K562 treated with DMSO at 1 percent for 12 hours (cell line): ENCODE results near the gene SLC34A1. TPM values are rescaled to one million over a fixed set of nuclear protein-coding genes. Genes with fewer than 3 reads are reported as not detected.

Experiments used
- total RNA-seq: library from RNA; unstranded; fragments of 300-600 nt; gene quantifications from 2 replicates; pipeline ENCODE4 v1.2.3, GENCODE V29; 2022; ENCODE audit not compliant: insufficient read depth

Gene SLC34A1
- not detected in 2 replicates for total RNA-seq

GRCh38 chr5:177384134-177384533 is at the start of gene SLC34A1:
Gene SLC34A1 (plus strand): TSS chr5:177384434. CDS start chr5:177385742, 1,308 bp downstream.

GRCh38 chr5:177351392-177352329 is 32.6 kb upstream of the SLC34A1 start, which contains the start of gene LMAN2:
Gene LMAN2 (minus strand): TSS chr5:177351668. CDS start chr5:177351647, 21 bp downstream.

DNA sequence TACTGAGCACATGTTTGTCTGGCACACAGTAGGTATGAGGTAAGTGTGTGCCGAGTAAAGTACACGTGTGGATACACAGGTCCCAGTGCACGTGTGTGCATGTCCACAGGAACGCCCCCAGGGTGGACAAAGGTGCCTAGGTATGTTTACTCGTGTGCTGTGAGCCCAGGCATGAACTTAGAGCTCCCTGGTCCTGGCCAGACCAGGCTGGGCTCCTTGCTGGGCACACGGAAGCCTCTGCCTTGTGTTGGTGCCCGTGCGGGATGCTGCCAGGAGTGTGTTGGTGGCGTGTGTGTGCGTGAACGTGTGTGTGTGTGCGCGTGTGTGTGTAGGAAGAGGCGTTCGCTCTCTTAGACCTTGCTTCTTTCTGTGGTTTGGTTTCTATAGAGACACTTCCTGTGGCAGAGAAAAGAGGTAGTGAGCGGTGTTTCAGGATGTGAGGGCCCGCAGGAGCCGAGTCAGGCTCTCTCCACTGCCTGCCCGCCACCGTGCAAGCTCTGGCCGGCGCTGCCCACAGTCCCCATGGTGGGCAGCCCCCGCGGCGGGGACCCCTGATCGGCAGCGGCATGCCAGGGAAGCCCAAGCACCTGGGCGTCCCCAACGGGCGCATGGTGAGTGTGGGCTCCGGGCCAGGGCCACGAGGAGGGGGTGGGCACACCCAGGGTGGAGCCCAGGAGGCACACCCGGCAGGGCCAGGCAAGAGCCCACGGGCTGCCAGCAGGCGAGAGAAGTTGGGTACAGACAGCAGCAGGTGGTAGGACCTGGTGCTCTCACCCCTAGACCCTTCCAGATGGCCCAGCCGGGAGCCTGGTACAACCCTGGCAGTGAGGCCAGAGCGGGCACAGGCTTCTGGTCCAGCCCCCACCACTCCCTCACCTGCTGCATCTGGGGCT is 26.5 kb upstream of the SLC34A1 start, which contains the start of gene RGS14:
TSS of gene RGS14 (plus strand) at position 466 of the 893 bp plus-strand sequence. CDS start at position 567, 101 bp downstream.

DNA sequence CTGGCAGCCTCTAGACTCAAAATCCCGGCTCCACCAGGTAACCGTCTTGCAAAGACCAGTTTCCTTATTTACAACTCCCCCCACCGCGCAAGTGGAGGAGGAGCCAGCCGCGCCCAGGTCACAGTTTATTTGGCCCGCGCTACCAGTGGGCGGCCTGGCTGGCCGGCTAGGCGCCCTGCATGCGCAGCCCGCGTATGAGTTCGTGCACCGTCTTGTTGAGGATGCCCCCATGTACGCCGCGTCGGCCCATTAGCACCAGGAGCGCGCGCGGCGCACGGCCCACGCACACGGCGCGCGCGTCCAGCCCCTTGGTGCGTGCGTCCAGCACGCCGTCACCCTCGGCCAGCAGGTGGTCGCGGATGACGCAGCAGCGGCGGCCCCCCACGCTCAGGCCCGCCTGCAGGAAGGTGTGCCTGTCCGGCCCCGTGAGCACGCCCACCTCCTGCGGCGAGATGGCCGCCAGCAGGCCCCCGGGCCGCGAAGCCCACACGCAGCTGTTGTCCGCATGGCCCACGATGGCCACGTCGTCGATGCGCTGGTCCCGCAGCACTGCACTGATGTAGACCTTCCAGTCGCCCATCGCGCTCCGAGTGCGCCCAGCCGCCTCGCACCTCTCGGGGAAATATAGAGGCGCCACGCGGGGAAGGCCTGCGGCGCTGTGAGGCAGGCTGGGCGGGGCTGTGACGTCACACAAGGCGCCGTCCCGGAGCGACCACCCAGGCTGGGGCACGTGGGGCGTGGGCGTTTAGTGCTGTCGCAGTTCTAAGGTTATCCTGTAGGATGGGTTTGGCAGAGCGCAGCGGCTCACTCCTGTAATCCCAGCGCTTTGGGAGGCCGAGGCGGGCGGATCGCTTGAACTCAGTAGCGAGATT is 16.0 kb downstream of the SLC34A1 start, which contains the start of gene PFN3:
TSS of gene PFN3 (minus strand) at position 665 of the 872 bp plus-strand sequence. CDS start at position 580, 85 bp downstream.

GRCh38 chr5:177409043-177409801 is 25.0 kb downstream of the SLC34A1 start, which contains the start of gene F12:
Gene F12 (minus strand): TSS chr5:177409564. CDS start chr5:177409527, 37 bp downstream.

DNA sequence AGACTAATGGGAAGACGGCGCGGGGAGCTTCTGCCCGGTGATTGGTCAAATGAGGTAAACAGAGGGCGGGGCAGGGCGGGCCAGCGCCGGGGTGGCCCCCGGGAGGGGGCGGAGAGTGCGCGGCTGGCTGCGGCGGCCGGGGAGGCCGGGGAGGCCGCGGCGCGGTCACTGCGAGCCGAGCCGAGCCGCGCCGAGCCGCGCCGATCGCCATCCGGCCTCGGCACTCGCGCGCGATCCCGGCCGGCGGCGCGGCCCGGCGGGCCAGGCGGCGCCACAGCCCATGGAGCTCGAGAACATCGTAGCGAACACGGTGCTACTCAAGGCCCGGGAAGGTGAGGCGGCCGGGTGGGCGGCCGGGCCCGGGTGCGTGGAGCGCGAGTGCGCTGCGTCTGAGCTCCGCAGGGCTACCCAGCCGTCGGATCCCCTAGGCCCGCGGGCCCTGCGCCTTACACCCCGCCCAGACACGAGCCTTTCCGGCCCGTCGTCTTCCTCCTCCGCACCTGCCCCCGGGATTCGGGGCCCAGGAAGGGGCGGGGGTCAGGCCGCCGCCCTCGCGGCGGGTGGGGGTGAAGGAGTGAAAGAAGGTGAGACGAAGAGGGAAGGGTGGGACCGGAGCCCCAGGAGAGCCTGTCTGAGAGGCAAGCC is 42.5 kb downstream of the SLC34A1 start, which contains the start of gene GRK6:
TSS of gene GRK6 (plus strand) at position 111 of the 645 bp plus-strand sequence. CDS start at position 281, 170 bp downstream.

DNA sequence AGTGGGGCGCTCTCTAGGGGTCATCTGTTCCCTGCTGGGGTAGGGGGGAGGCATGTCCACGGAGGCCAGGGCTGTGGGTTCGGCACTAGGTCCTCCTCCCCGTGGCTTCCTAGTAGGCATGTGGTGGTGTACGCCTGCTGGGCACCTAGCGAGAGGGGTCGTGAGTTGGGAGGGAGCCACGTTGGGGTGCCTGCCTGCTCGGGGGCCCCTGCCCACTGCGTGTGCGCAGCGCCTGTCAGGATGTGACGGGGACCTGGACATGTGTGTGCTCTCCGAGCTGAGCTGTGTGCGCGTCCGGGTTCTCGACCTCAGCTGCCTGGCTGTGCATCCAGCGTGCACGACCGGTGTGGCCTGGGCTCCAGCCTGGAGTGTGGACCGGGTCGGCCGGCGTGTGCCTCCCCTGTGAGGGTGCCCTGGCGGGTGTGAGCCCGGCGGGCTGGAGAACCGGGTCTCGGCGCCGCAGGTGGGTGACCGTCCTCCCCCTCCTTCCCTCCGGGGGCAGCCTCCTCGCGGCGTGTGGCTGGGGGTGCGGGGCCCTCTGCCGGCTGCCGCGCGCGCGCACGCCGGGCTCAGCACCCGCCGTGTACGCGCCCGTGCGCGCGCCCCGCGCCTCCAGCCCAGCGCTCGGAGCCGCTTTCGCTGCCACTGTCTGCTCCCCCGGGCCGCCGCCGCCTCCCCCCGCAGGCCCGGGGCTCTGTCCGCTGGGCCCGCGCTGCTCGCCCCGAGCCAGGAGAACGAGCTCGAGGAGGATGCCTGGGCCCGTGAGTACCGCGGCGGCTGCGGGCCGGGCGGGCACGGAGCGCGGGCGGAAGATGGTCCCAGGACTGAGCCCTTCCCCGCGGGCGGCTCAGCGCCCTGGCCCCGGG is 62.2 kb downstream of the SLC34A1 start, which contains the start of gene PRR7:
TSS of gene PRR7 (plus strand) at position 615 of the 866 bp plus-strand sequence. CDS start 8,254 bp downstream, outside the sequence.

Other genes starting within 250 kb of the SLC34A1 start
- gene RAB24, start 80.7 kb upstream of the SLC34A1 start, total RNA-seq, result 57.4 and 61.3 TPM in 2 replicates
- 197 and 278 TPM in 2 replicates for gene PRELID1, start 80.6 kb upstream of the SLC34A1 start, total RNA-seq
- gene MXD3, start 72.5 kb upstream of the SLC34A1 start, total RNA-seq, result 35.5 and 38.9 TPM in 2 replicates
- gene LMAN2, start 32.8 kb upstream of the SLC34A1 start, total RNA-seq, result 338 and 355 TPM in 2 replicates
- gene RGS14, start 26.5 kb upstream of the SLC34A1 start, total RNA-seq, result 64.6 and 74.6 TPM in 2 replicates
- gene PFN3, start 16.2 kb downstream of the SLC34A1 start, total RNA-seq, result not detected in 2 replicates
- 8.4 and 19.7 TPM in 2 replicates for gene F12, start 25.1 kb downstream of the SLC34A1 start, total RNA-seq
- gene GRK6, start 42.2 kb downstream of the SLC34A1 start, total RNA-seq, result 60.6 and 81.9 TPM in 2 replicates
- gene PRR7, start 62.4 kb downstream of the SLC34A1 start, total RNA-seq, result 4.1 and 8.5 TPM in 2 replicates
- 24.1 and 40.0 TPM in 2 replicates for gene DBN1, start 89.2 kb downstream of the SLC34A1 start, total RNA-seq
- gene PDLIM7, start 113.2 kb downstream of the SLC34A1 start, total RNA-seq, result 107 and 141 TPM in 2 replicates
- gene DOK3, start 125.4 kb downstream of the SLC34A1 start, total RNA-seq, result 8.1 and 29.1 TPM in 2 replicates
- 100 and 113 TPM in 2 replicates for gene DDX41, start 132.5 kb downstream of the SLC34A1 start, total RNA-seq
- 23.8 and 52.9 TPM in 2 replicates for gene FAM193B, start 170.1 kb downstream of the SLC34A1 start, total RNA-seq
- gene TMED9, start 207.8 kb downstream of the SLC34A1 start, total RNA-seq, result 338 and 344 TPM in 2 replicates
- gene B4GALT7, start 215.7 kb downstream of the SLC34A1 start, total RNA-seq, result 22.9 and 23.1 TPM in 2 replicates